OCI-LY3 (cell line): Measurements from ENCODE around the gene ITGA11.

ENCODE experiments used
- EZH2phosphoT487 ChIP-seq: fragments of 200-600 bp; shearing (Covaris generic); IDR thresholded peaks from 2 replicates; pipeline ENCODE4 v1.6.1; 2018; ENCODE audit warnings: antibody characterized with exemption, mixed run types, low read depth
- TF ChIP-seq, protein P1 (sequence below): fragments of 200-600, 300-600 bp; sonication (generic); IDR thresholded peaks from 2 replicates; pipeline ENCODE4 v1.5.1; 2014; ENCODE audit warnings: antibody characterized with exemption, low read length, low read depth

DNA sequence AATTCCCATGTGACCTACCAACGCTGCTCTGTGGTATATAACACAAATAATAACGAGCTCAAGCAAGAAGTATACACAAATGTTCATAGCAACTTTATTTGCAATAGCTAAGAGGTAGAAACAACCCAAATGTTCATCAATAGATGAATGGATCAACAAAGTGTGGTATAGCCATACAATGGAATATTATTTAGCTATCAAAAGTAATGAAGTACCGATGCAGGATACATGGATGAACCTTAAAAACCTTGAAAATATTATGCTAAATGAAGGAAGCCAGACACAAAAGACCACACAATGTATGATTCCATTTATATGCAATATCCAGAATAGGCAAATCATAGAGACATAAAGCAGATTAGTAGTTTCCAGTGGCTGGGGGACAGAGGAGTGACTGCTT lies 170.0 kb downstream of the ITGA11 start:
- TF ChIP-seq, protein P1, sequence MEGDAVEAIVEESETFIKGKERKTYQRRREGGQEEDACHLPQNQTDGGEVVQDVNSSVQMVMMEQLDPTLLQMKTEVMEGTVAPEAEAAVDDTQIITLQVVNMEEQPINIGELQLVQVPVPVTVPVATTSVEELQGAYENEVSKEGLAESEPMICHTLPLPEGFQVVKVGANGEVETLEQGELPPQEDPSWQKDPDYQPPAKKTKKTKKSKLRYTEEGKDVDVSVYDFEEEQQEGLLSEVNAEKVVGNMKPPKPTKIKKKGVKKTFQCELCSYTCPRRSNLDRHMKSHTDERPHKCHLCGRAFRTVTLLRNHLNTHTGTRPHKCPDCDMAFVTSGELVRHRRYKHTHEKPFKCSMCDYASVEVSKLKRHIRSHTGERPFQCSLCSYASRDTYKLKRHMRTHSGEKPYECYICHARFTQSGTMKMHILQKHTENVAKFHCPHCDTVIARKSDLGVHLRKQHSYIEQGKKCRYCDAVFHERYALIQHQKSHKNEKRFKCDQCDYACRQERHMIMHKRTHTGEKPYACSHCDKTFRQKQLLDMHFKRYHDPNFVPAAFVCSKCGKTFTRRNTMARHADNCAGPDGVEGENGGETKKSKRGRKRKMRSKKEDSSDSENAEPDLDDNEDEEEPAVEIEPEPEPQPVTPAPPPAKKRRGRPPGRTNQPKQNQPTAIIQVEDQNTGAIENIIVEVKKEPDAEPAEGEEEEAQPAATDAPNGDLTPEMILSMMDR = no peak
- no peak for TF ChIP-seq EZH2phosphoT487
